ENCODE results near the gene IDUA.

IDUA gene

GRCh38 chr4:1015179-1015578 is 28.3 kb downstream of the IDUA start:
- Histone ChIP-seq H3K4me1 (ENCODE audit: control insufficient read depth in 1 of 2, insufficient read depth in 2 of 2, low read length in 2 of 2) (peaks cover 8 to 10% of the 10 kb centered on the region in 2 experiments), H2BK5ac (ENCODE audit: low read depth, low read length, poor library complexity) (no peak overlapping the region), H2AK5ac (ENCODE audit: low read length) (no peak overlapping the region), H2BK120ac (ENCODE audit: insufficient read depth, low read length, poor library complexity) (no peak overlapping the region), H3K4me3 (ENCODE audit: low read depth, low read length) (no peak overlapping the region), H4K8ac (ENCODE audit: low read depth, low read length) (no peak overlapping the region), H3K36me3 (ENCODE audit: control insufficient read depth in 1 of 2, insufficient read depth in 2 of 2, low read length in 2 of 2) (peaks cover 0 to 6% of the 10 kb centered on the region in 2 experiments), H3K23ac (ENCODE audit: low read length) (no peak overlapping the region), H3K18ac (ENCODE audit: low read length) (no peak overlapping the region), H3K27me3 (ENCODE audit: insufficient read depth, low read length) (peaks cover 15% of the 10 kb centered on the region), H2AFZ (ENCODE audit: insufficient read depth, low read length, poor library complexity) (no peak overlapping the region), H3K9me3 (ENCODE audit: insufficient read depth, low read depth, low read length) (peaks cover 6% of the 10 kb centered on the region), H4K12ac (ENCODE audit: low read depth, low read length) (no peak overlapping the region), H3K14ac (ENCODE audit: low read length) (no peak overlapping the region), H3K79me1 (ENCODE audit: low read length) (peaks cover 2% of the 10 kb centered on the region), H3K79me2 (ENCODE audit: control insufficient read depth, insufficient read depth, low read length, poor library complexity) (no peaks in the 10 kb centered on the region), H3K4ac (ENCODE audit: low read depth, low read length) (no peak overlapping the region), H3K4me2 (ENCODE audit: low read length) (no peak overlapping the region), H3K27ac (ENCODE audit: low read depth, low read length) (no peak overlapping the region), H4K91ac (ENCODE audit: low read depth, low read length) (no peak overlapping the region), H2BK12ac (ENCODE audit: low read length) (no peak overlapping the region), H3K9ac (ENCODE audit: low read length) (no peak overlapping the region)
- no peak for DNase-seq
- WGBS (ENCODE audit: extremely low coverage, insufficient coverage, insufficient read length), result no CpG with 5 or more reads among the region's 8 CpGs

GRCh38 chr4:1015746-1016145 is 28.9 kb downstream of the IDUA start:
- WGBS (ENCODE audit: extremely low coverage, insufficient coverage, insufficient read length), result no CpG with 5 or more reads among the region's 10 CpGs
- peaks cover 2 to 6% of the 10 kb centered on the region in 2 experiments for H3K4me1 ChIP-seq (ENCODE audit: control insufficient read depth in 1 of 2, insufficient read depth in 2 of 2, low read length in 2 of 2)
- H3K9ac ChIP-seq (ENCODE audit: low read length), result no peak overlapping the region
- H2BK12ac ChIP-seq (ENCODE audit: low read length), result no peak overlapping the region
- no peak overlapping the region for H3K18ac ChIP-seq (ENCODE audit: low read length)
- no peak overlapping the region for H3K4me2 ChIP-seq (ENCODE audit: low read length)
- no peak overlapping the region for H2BK120ac ChIP-seq (ENCODE audit: insufficient read depth, low read length, poor library complexity)
- no peak overlapping the region for H4K8ac ChIP-seq (ENCODE audit: low read depth, low read length)
- no peak overlapping the region for H3K4me3 ChIP-seq (ENCODE audit: low read depth, low read length)
- H3K9me3 ChIP-seq (ENCODE audit: insufficient read depth, low read depth, low read length), result peaks cover 6% of the 10 kb centered on the region
- no peak overlapping the region for H2AFZ ChIP-seq (ENCODE audit: insufficient read depth, low read length, poor library complexity)
- no peak overlapping the region for H4K12ac ChIP-seq (ENCODE audit: low read depth, low read length)
- H3K36me3 ChIP-seq (ENCODE audit: control insufficient read depth in 1 of 2, insufficient read depth in 2 of 2, low read length in 2 of 2), result peaks cover 0 to 6% of the 10 kb centered on the region in 2 experiments
- peaks cover 9% of the 10 kb centered on the region for H3K27me3 ChIP-seq (ENCODE audit: insufficient read depth, low read length)
- no peak overlapping the region for H3K14ac ChIP-seq (ENCODE audit: low read length)
- peaks cover 2% of the 10 kb centered on the region for H3K79me1 ChIP-seq (ENCODE audit: low read length)
- no peak overlapping the region for H4K91ac ChIP-seq (ENCODE audit: low read depth, low read length)
- H3K27ac ChIP-seq (ENCODE audit: low read depth, low read length), result no peak overlapping the region
- H3K79me2 ChIP-seq (ENCODE audit: control insufficient read depth, insufficient read depth, low read length, poor library complexity), result no peaks in the 10 kb centered on the region
- no peak overlapping the region for H3K4ac ChIP-seq (ENCODE audit: low read depth, low read length)
- no peak overlapping the region for H3K23ac ChIP-seq (ENCODE audit: low read length)
- H2BK5ac ChIP-seq (ENCODE audit: low read depth, low read length, poor library complexity), result no peak overlapping the region
- H2AK5ac ChIP-seq (ENCODE audit: low read length), result no peak overlapping the region
- DNase-seq, result no peak

GRCh38 chr4:1017211-1017610 is 30.4 kb downstream of the IDUA start:
- H3K9ac ChIP-seq (ENCODE audit: low read length), result no peak overlapping the region
- no CpG with 5 or more reads among the region's 16 CpGs for WGBS (ENCODE audit: extremely low coverage, insufficient coverage, insufficient read length)
- peaks cover 4% of the 10 kb centered on the region for H3K27me3 ChIP-seq (ENCODE audit: insufficient read depth, low read length)
- no peak overlapping the region for H3K4me2 ChIP-seq (ENCODE audit: low read length)
- no peak overlapping the region for H3K4me3 ChIP-seq (ENCODE audit: low read depth, low read length)
- H3K23ac ChIP-seq (ENCODE audit: low read length), result no peak overlapping the region
- no peak overlapping the region for H2AK5ac ChIP-seq (ENCODE audit: low read length)
- H2BK5ac ChIP-seq (ENCODE audit: low read depth, low read length, poor library complexity), result no peak overlapping the region
- H3K4me1 ChIP-seq (ENCODE audit: control insufficient read depth in 1 of 2, insufficient read depth in 2 of 2, low read length in 2 of 2), result peaks cover 0 to 2% of the 10 kb centered on the region in 2 experiments
- no peak overlapping the region for H3K18ac ChIP-seq (ENCODE audit: low read length)
- DNase-seq, result no peak
- no peak overlapping the region for H3K27ac ChIP-seq (ENCODE audit: low read depth, low read length)
- peaks cover 1% of the 10 kb centered on the region for H3K79me1 ChIP-seq (ENCODE audit: low read length)
- H2AFZ ChIP-seq (ENCODE audit: insufficient read depth, low read length, poor library complexity), result no peak overlapping the region
- H3K79me2 ChIP-seq (ENCODE audit: control insufficient read depth, insufficient read depth, low read length, poor library complexity), result no peaks in the 10 kb centered on the region
- H2BK12ac ChIP-seq (ENCODE audit: low read length), result no peak overlapping the region
- H3K14ac ChIP-seq (ENCODE audit: low read length), result no peak overlapping the region
- H3K4ac ChIP-seq (ENCODE audit: low read depth, low read length), result no peak overlapping the region
- no peak overlapping the region for H4K91ac ChIP-seq (ENCODE audit: low read depth, low read length)
- no peak overlapping the region for H2BK120ac ChIP-seq (ENCODE audit: insufficient read depth, low read length, poor library complexity)
- H4K12ac ChIP-seq (ENCODE audit: low read depth, low read length), result no peak overlapping the region
- no peak overlapping the region for H4K8ac ChIP-seq (ENCODE audit: low read depth, low read length)
- H3K36me3 ChIP-seq (ENCODE audit: control insufficient read depth in 1 of 2, insufficient read depth in 2 of 2, low read length in 2 of 2), result peaks cover 0 to 6% of the 10 kb centered on the region in 2 experiments
- H3K9me3 ChIP-seq (ENCODE audit: insufficient read depth, low read depth, low read length), result peaks cover 6% of the 10 kb centered on the region

- Histone ChIP-seq H4K8ac (ENCODE audit: low read depth, low read length) (no peak overlapping the region), H3K79me2 (ENCODE audit: control insufficient read depth, insufficient read depth, low read length, poor library complexity) (no peaks in the 10 kb centered on the region), H3K27ac (ENCODE audit: low read depth, low read length) (no peak overlapping the region), H3K4ac (ENCODE audit: low read depth, low read length) (no peak overlapping the region), H2BK120ac (ENCODE audit: insufficient read depth, low read length, poor library complexity) (no peak overlapping the region), H4K91ac (ENCODE audit: low read depth, low read length) (no peak overlapping the region), H2AK5ac (ENCODE audit: low read length) (no peak overlapping the region), H3K4me2 (ENCODE audit: low read length) (no peak overlapping the region), H3K36me3 (ENCODE audit: control insufficient read depth in 1 of 2, insufficient read depth in 2 of 2, low read length in 2 of 2) (peaks cover 0 to 5% of the 10 kb centered on the region in 2 experiments), H3K23ac (ENCODE audit: low read length) (no peak overlapping the region), H3K14ac (ENCODE audit: low read length) (no peak overlapping the region), H2BK5ac (ENCODE audit: low read depth, low read length, poor library complexity) (no peak overlapping the region), H4K12ac (ENCODE audit: low read depth, low read length) (no peak overlapping the region), H3K9ac (ENCODE audit: low read length) (no peak overlapping the region), H3K18ac (ENCODE audit: low read length) (no peak overlapping the region), H3K4me3 (ENCODE audit: low read depth, low read length) (no peak overlapping the region), H3K4me1 (ENCODE audit: control insufficient read depth in 1 of 2, insufficient read depth in 2 of 2, low read length in 2 of 2) (peaks cover 0 to 2% of the 10 kb centered on the region in 2 experiments), H3K9me3 (ENCODE audit: insufficient read depth, low read depth, low read length) (peaks cover 6% of the 10 kb centered on the region), H3K79me1 (ENCODE audit: low read length) (no peaks in the 10 kb centered on the region), H2BK12ac (ENCODE audit: low read length) (no peak overlapping the region), H2AFZ (ENCODE audit: insufficient read depth, low read length, poor library complexity) (no peak overlapping the region), H3K27me3 (ENCODE audit: insufficient read depth, low read length) (peaks cover under 1% of the 10 kb centered on the region)
- no peak for DNase-seq
- WGBS (ENCODE audit: extremely low coverage, insufficient coverage, insufficient read length), result no CpG with 5 or more reads among the region's 15 CpGs
These were observed 30.9 kb downstream of the IDUA start for GRCh38 chr4:1017706-1018105.

Data from trophoblast cell (in vitro differentiated cells and primary cell).